ENCODE results near the gene LYPLAL1. TPM values are rescaled to one million over a fixed set of nuclear protein-coding genes. Genes with fewer than 3 reads are reported as not detected.

LYPLAL1 gene
- polyA plus RNA-seq, 6 donors from 2014 or later: 59.0 to 101 (median 67.6) TPM

DNA sequence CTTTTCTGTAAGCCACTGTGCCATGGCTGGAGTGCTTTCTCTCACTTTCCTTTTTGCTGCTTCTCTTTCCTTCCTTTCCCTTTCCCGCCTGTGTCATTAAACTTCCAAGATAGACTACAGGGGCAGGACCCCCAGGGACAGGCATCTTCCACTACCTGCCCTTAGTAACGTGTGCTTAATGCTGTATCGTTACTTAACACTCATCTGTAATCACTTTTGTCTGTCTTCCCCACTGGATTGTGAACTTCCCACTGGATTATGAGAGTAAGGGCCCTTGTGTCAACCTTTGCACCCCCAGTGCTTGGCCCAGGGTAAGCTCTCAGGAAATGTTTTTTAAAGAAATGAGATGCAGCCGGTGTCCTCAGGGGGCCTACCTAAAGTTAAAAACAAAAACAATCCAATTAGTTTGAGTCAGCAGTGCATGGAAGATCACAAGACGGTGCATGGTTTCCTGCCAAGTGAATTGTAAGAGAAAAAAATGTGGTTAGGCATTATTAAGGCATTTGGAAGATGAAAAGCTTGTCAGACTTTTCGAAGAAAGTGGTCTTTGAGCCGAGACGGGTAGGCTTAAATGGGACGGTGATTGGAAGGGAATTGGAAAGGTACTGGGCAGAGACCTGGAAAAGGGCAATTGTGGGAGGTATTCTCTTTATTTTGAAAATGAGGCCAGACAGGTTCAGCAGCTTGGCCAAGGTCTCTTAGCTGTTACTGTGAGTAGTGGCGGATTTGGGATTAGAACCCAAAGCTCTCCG is 958 bp downstream of the LYPLAL1 start:
- peaks cover 9 to 18% of the 10 kb centered on the region in 2 donors for H3K36me3 Mint-ChIP-seq
- no peaks in the 10 kb centered on the region for H3K9me3 Mint-ChIP-seq
- ATAC-seq (ENCODE audit: low read depth in 2 of 2) (peak; percentile 53 to 57), DNase-seq (peak; percentile 56)
- H3K4me3 Mint-ChIP-seq: peak overlapping the region; percentile 91 to 99 (median 96)
- H3K27ac Mint-ChIP-seq: peak overlapping the region; percentile 97 to 99 (median 98)
- peaks cover 43 to 53% (median 46%) of the 10 kb centered on the region in 3 donors for H3K4me1 Mint-ChIP-seq
- no peaks in the 10 kb centered on the region for H3K27me3 Mint-ChIP-seq

GRCh38 chr1:219175212-219175564 is 1.5 kb downstream of the LYPLAL1 start:
- H3K4me1 Mint-ChIP-seq: peaks cover 43 to 53% (median 46%) of the 10 kb centered on the region in 3 donors
- no peak for ATAC-seq (ENCODE audit: low read depth in 2 of 2)
- peak overlapping the region; percentile 97 to 99 (median 98) for H3K27ac Mint-ChIP-seq
- H3K9me3 Mint-ChIP-seq: no peaks in the 10 kb centered on the region
- no peak for DNase-seq
- H3K4me3 Mint-ChIP-seq: peak overlapping the region; percentile 91 to 99 (median 96)
- H3K36me3 Mint-ChIP-seq: peaks cover 9 to 18% of the 10 kb centered on the region in 2 donors
- no peaks in the 10 kb centered on the region for H3K27me3 Mint-ChIP-seq

GRCh38 chr1:219176168-219176567 is 2.5 kb downstream of the LYPLAL1 start:
- ATAC-seq (ENCODE audit: low read depth in 2 of 2) (no peak), DNase-seq (no peak)
- Mint-ChIP-seq H3K27me3 (no peaks in the 10 kb centered on the region), H3K4me1 (peaks cover 43 to 53% (median 46%) of the 10 kb centered on the region in 3 donors), H3K4me3 (peak overlapping the region in 5 of 8 donors; percentile 27 to 99 (median 91)), H3K36me3 (peaks cover 9 to 18% of the 10 kb centered on the region in 2 donors), H3K27ac (peak overlapping the region in 5 of 6 donors; percentile 1 to 98 (median 34)), H3K9me3 (no peaks in the 10 kb centered on the region)

GRCh38 chr1:219177363-219177762 is 3.7 kb downstream of the LYPLAL1 start:
- DNase-seq: no peak
- H3K4me1 Mint-ChIP-seq: peaks cover 48 to 58% (median 49%) of the 10 kb centered on the region in 3 donors
- no peak for ATAC-seq (ENCODE audit: low read depth in 2 of 2)
- H3K27ac Mint-ChIP-seq: peak overlapping the region; percentile 1 to 98 (median 38)
- H3K36me3 Mint-ChIP-seq: peaks cover 12 to 19% of the 10 kb centered on the region in 2 donors
- H3K27me3 Mint-ChIP-seq: no peaks in the 10 kb centered on the region
- peak overlapping the region in 3 of 8 donors; percentile 16 to 91 (median 52) for H3K4me3 Mint-ChIP-seq
- no peaks in the 10 kb centered on the region for H3K9me3 Mint-ChIP-seq

- H3K4me3 Mint-ChIP-seq: peak overlapping the region in 3 of 8 donors; percentile 10 to 91 (median 52)
- H3K27ac Mint-ChIP-seq: peak overlapping the region; percentile 22 to 98 (median 58)
- H3K4me1 Mint-ChIP-seq: peaks cover 49 to 60% (median 53%) of the 10 kb centered on the region in 3 donors
- peaks cover 16 to 23% of the 10 kb centered on the region in 2 donors for H3K36me3 Mint-ChIP-seq
- H3K9me3 Mint-ChIP-seq: no peaks in the 10 kb centered on the region
- ATAC-seq (ENCODE audit: low read depth in 2 of 2) (no peak), DNase-seq (no peak)
- no peaks in the 10 kb centered on the region for H3K27me3 Mint-ChIP-seq
These were observed 4.3 kb downstream of the LYPLAL1 start for GRCh38 chr1:219177940-219178339.

DNA sequence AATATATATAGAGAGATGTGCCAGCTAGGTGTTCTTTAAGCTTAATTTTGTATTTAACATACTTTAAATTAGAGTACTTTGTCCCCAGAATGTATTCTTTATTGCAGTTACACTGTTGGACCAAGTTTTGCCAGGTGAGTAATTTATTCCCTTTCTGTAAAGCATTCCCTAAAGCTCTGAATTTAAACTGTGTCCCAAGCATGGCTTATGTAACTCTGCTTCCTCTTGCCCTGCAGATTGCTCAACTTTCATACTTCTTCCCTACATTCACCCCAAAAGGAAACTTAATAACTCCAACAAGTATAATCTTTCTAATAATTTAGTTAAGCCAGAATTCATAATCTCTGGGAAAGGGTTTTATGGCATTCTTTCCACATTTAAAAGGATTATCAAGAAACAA is 5.6 kb downstream of the LYPLAL1 start:
- Mint-ChIP-seq H3K4me3 (no peak overlapping the region), H3K27ac (no peak overlapping the region), H3K9me3 (peaks cover 0 to under 1% (median 0%) of the 10 kb centered on the region in 7 donors), H3K4me1 (peaks cover 50 to 63% (median 57%) of the 10 kb centered on the region in 3 donors), H3K36me3 (peaks cover 12 to 25% of the 10 kb centered on the region in 2 donors), H3K27me3 (no peaks in the 10 kb centered on the region)
- DNase-seq (no peak), ATAC-seq (ENCODE audit: low read depth in 2 of 2) (no peak)

DNA sequence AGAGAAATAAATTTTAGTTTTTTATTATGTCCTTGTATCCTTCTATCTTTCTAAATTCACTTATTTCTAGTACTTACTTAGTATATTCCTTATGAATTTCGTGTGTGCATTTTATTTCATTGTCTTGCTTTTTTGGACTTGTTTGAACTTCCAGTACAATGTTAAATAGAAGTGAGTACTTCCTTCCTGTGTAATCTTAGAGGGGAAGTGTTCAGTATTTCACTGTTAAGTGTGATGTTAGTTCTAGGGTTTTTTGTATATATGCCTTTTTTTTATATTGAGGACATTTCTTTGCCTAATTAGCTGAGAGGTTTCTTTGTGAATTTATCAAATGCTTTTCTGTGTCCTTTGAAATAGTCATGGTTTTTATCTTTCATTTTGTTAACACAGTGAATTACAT is 10.7 kb downstream of the LYPLAL1 start:
- DNase-seq: no peak
- Mint-ChIP-seq H3K9me3 (peaks cover 0 to 6% (median 1%) of the 10 kb centered on the region in 7 donors), H3K4me1 (peaks cover 32 to 61% (median 48%) of the 10 kb centered on the region in 3 donors), H3K27me3 (no peaks in the 10 kb centered on the region), H3K36me3 (peaks cover 7 to 23% of the 10 kb centered on the region in 2 donors), H3K4me3 (peak overlapping the region in 3 of 8 donors; percentile 25 to 45 (median 35)), H3K27ac (peak overlapping the region in 4 of 6 donors; percentile 44 to 67 (median 56))
- no peak for ATAC-seq (ENCODE audit: low read depth in 2 of 2)

DNA sequence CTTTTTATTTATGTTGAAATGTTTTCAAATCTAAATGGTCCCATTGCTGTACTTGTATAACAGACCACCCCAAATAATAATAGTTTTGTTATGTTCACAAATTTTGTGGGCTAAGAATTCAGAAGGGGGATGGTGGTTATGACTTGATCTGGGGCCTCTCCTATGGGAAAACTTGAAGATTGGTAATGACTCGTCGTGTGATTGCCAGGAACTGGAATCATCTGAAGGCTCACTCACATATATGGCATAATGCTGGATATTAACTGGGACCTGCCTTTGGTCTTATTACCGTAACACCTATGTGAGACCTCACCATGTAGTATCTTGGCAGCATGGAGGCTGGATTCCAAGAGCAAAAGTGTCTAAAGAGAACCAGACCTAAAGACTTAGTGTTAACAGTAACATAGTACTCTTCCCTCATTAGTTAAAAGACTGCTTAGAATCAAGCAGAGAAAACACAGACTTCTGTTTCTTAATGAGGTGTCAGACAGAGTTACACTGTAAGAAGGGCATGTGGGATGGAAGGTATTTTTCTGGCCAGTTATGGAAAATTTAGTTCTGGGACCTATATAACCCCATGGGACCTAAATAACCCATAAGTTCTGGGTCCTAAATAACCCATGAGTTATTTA is 11.9 kb downstream of the LYPLAL1 start:
- peaks cover 36 to 68% (median 58%) of the 10 kb centered on the region in 3 donors for H3K4me1 Mint-ChIP-seq
- H3K36me3 Mint-ChIP-seq: peaks cover 7 to 20% of the 10 kb centered on the region in 2 donors
- H3K27ac Mint-ChIP-seq: peak overlapping the region in 1 of 6 donors; percentile 55
- DNase-seq: no peak
- no peak for ATAC-seq (ENCODE audit: low read depth in 2 of 2)
- H3K9me3 Mint-ChIP-seq: peaks cover 0 to 6% (median 1%) of the 10 kb centered on the region in 7 donors
- no peaks in the 10 kb centered on the region for H3K27me3 Mint-ChIP-seq
- no peak overlapping the region for H3K4me3 Mint-ChIP-seq

DNA sequence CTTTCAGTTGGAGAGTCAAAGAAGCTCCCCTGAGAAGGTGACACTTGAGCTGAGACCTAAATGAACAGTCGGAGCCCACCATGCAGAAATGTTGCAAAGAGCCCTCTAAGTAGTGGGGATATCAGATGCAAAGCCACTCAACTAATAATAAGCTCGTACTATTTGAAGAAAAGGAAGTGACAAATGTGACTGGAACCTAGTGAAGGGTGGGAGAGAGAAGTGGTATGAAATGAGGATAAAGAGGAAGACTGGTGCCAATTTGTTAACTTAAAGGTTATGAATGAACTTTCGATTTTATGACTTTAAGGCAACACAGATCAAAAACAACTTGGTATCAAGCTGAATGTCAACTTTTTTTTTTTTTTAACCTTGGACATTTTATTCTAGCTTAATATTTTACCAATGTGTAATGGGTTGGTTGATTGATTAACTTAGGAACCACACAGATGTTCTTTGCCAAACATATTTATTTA is 14.7 kb downstream of the LYPLAL1 start:
- peak; percentile 76 to 80 for ATAC-seq (ENCODE audit: low read depth in 2 of 2)
- Mint-ChIP-seq H3K9me3 (peaks cover 0 to 6% (median 1%) of the 10 kb centered on the region in 7 donors), H3K4me1 (peaks cover 29 to 59% (median 52%) of the 10 kb centered on the region in 3 donors), H3K36me3 (peaks cover 0 to 20% of the 10 kb centered on the region in 2 donors), H3K27ac (peak overlapping the region; percentile 77 to 97 (median 80)), H3K4me3 (peak overlapping the region; percentile 15 to 86 (median 64)), H3K27me3 (no peaks in the 10 kb centered on the region)
- DNase-seq: peak; percentile 19

- Mint-ChIP-seq H3K27ac (peak overlapping the region; percentile 50 to 89 (median 76)), H3K4me3 (peak overlapping the region in 7 of 8 donors; percentile 4 to 76 (median 38)), H3K9me3 (peaks cover 0 to 6% (median 1%) of the 10 kb centered on the region in 7 donors), H3K4me1 (peaks cover 24 to 51% (median 45%) of the 10 kb centered on the region in 3 donors), H3K27me3 (no peaks in the 10 kb centered on the region), H3K36me3 (peaks cover 1 to 19% of the 10 kb centered on the region in 2 donors)
- DNase-seq (peak; percentile 30), ATAC-seq (ENCODE audit: low read depth in 2 of 2) (peak; percentile 59 to 66)
These were observed 15.5 kb downstream of the LYPLAL1 start for GRCh38 chr1:219189021-219189824.

GRCh38 chr1:219189952-219190351 is 16.3 kb downstream of the LYPLAL1 start:
- DNase-seq (no peak), ATAC-seq (ENCODE audit: low read depth in 2 of 2) (no peak)
- H3K27ac Mint-ChIP-seq: peak overlapping the region in 2 of 6 donors; percentile 77 to 90
- peak overlapping the region in 1 of 8 donors; percentile 26 for H3K4me3 Mint-ChIP-seq
- H3K27me3 Mint-ChIP-seq: no peaks in the 10 kb centered on the region
- H3K4me1 Mint-ChIP-seq: peaks cover 21 to 45% (median 41%) of the 10 kb centered on the region in 3 donors
- peaks cover 0 to 5% (median 0%) of the 10 kb centered on the region in 7 donors for H3K9me3 Mint-ChIP-seq
- peaks cover 8 to 17% of the 10 kb centered on the region in 2 donors for H3K36me3 Mint-ChIP-seq

DNA sequence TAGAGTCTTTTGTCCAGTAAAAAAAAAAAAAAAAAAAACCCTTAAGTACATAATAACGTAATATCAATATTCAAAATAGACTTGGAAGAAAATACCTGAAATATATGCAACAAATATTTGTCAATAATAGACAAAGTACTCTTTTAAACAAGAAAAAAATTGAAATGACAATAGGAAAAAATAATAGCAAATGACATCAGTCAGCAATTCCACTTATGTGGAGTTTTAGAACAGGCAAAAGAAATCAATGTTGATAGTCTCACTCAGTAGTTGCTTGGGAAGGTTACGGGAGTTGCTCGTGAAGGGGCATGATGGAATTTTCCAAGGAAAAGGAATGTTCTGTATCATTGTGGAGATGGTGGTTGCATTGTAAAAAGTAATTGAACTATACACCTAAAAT is 16.9 kb downstream of the LYPLAL1 start:
- Mint-ChIP-seq H3K27me3 (no peaks in the 10 kb centered on the region), H3K4me1 (peaks cover 19 to 41% (median 41%) of the 10 kb centered on the region in 3 donors), H3K27ac (peak overlapping the region in 2 of 6 donors; percentile 77 to 90), H3K4me3 (no peak overlapping the region), H3K9me3 (peaks cover 0 to 2% (median 0%) of the 10 kb centered on the region in 7 donors), H3K36me3 (peaks cover 11 to 21% of the 10 kb centered on the region in 2 donors)
- ATAC-seq (ENCODE audit: low read depth in 2 of 2) (no peak), DNase-seq (no peak)
